PC-3 (cell line): Measurements from ENCODE around the gene COL25A1. TPM values are rescaled to one million over a fixed set of nuclear protein-coding genes. Genes with fewer than 3 reads are reported as not detected.

Experiments
- ATAC-seq: fragments of 200-7000 bp; cut with Tn5 transposase; 2 replicates; pipeline ENCODE4 v1.9.1; 2020; ENCODE audit warnings: mild to moderate bottlenecking, moderate library complexity
- BruUV-seq: library from RNA; stranded (reverse); fragments of 400-500 nt; replicated peaks from 2 replicates; lab custom pipeline; 2021; lab: Mats Ljungman, UMichigan
- CTCF ChIA-PET: fragments of 300-600 bp; sonication (Branson Sonifier 250); formaldehyde crosslinking; loops from one replicate; lab custom pipeline; 2022; ENCODE audit warnings: antibody characterized with exemption; lab: Charles Lee
- POLR2A ChIA-PET: fragments of 300-600 bp; sonication (Branson Sonifier 250); formaldehyde crosslinking; loops from one replicate; lab custom pipeline; 2022; ENCODE audit warnings: antibody characterized with exemption; ENCODE audit not compliant: unreplicated experiment; lab: Charles Lee
- DNase-seq: peaks from one replicate; pipeline ENCODE4 v3.0.0-alpha.2; 2015
- H2AFZ ChIP-seq: fragments of 300-600 bp; sonication (generic); 2 replicates; pipeline ENCODE4 v1.6.0; 2016; ENCODE audit warnings: antibody characterized with exemption, low read length
- H3F3A ChIP-seq: fragments of 300-600 bp; sonication (generic); one replicate; pipeline ENCODE4 v1.6.0; 2017; ENCODE audit warnings: antibody characterized with exemption, low read length, control low read depth, mild to moderate bottlenecking; ENCODE audit not compliant: unreplicated experiment
- H3K27ac ChIP-seq: fragments of 300-600 bp; sonication (generic); 2 replicates; pipeline ENCODE4 v1.5.1; 2016; ENCODE audit warnings: mild to moderate bottlenecking, low read length
- H3K27me3 ChIP-seq: fragments of 300-600 bp; sonication (generic); 2 replicates; pipeline ENCODE4 v1.6.1; 2016; ENCODE audit warnings: low read length, mixed read lengths
- H3K36me3 ChIP-seq: fragments of 300-600 bp; sonication (generic); 2 replicates; pipeline ENCODE4 v1.6.1; 2016; ENCODE audit warnings: low read depth, mixed run types, low read length, mixed read lengths
- H3K4me1 ChIP-seq: fragments of 300-600 bp; sonication (generic); 2 replicates; pipeline ENCODE4 v1.5.1; 2016; ENCODE audit warnings: low read length; ENCODE audit not compliant: insufficient read depth
- H3K4me2 ChIP-seq: fragments of 300-600 bp; sonication (generic); 2 replicates; pipeline ENCODE4 v1.6.0; 2016; ENCODE audit warnings: low read length
- H3K4me3 ChIP-seq: fragments of 300-600 bp; sonication (generic); 2 replicates; pipeline ENCODE4 v1.5.1; 2016; ENCODE audit warnings: mild to moderate bottlenecking, low read length, mixed read lengths
- H3K79me2 ChIP-seq: fragments of 300-600 bp; sonication (generic); 2 replicates; pipeline ENCODE4 v1.6.1; 2017; ENCODE audit warnings: low read length, mixed read lengths
- H3K9ac ChIP-seq: fragments of 300-600 bp; sonication (generic); 2 replicates; pipeline ENCODE4 v1.6.0; 2016; ENCODE audit warnings: mild to moderate bottlenecking, low read length
- H3K9me2 ChIP-seq: fragments of 300-600 bp; sonication (generic); replicated peaks from 2 replicates; pipeline ENCODE4 v1.6.1; 2016; ENCODE audit warnings: mixed run types, low read length, mixed read lengths
- H3K9me3 ChIP-seq: fragments of 300-600 bp; sonication (generic); 2 replicates; pipeline ENCODE4 v1.6.1; 2016; ENCODE audit warnings: low read length, mixed read lengths
- H4K20me1 ChIP-seq: fragments of 300-600 bp; sonication (generic); 2 replicates; pipeline ENCODE4 v1.6.1; 2016; ENCODE audit warnings: low read length, mixed read lengths
- EZH2 ChIP-seq: fragments of 300-600 bp; sonication (generic); IDR thresholded peaks from one replicate; pipeline ENCODE4 v1.6.1; 2017; ENCODE audit warnings: antibody characterized with exemption, mild to moderate bottlenecking, low read length; ENCODE audit not compliant: unreplicated experiment
- EZH2phosphoT487 ChIP-seq: fragments of 300-600 bp; sonication (generic); IDR thresholded peaks from 2 replicates; pipeline ENCODE4 v1.6.1; 2018; ENCODE audit warnings: mild to moderate bottlenecking, antibody characterized with exemption, low read length, borderline replicate concordance
- intact Hi-C: fragments of 100-400 bp; cut with micrococcal nuclease; formaldehyde crosslinking; loops from 2 replicates; pipeline ENCODE4 v1.9.0; 2023
- total RNA-seq: library from RNA; depleted of rRNA; stranded (reverse); fragments of >200 nt; gene quantifications from 2 replicates; pipeline ENCODE4 v1.2.3, GENCODE V29; 2014
- TF ChIP-seq, protein P1 (sequence below): fragments of 300-600 bp; sonication (generic); conservative IDR thresholded peaks from 2 replicates; pipeline ENCODE4 v1.5.1; 2017; ENCODE audit warnings: antibody characterized with exemption, low read depth, mild to moderate bottlenecking, low read length

COL25A1 gene
- total RNA-seq, 1 experiment from 2014 or later, result not detected

DNA sequence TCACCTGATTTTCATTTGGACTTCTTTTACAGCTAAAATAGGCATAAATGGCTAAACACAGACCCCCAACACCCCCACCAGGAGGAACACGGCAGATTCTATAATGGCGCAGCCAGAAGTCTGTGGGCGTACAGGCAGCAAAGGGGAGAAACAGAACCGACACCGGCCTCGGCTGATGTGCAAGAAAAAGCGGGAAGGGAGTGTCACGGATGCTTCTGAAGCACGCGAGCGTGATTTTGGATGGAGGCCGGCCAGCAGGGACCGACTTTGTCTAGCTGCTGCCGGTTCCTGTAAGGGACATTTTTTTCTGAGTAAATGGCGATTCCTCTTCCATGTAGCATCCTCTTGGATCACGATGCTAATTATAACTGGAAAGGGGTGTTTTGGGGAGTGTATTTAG is 514.7 kb downstream of the COL25A1 start:
- Histone ChIP-seq H3K79me2 (no peaks in the 10 kb centered on the region), H3F3A (no peaks in the 10 kb centered on the region), H3K27me3 (0 out of 2 replicates have a peak, but pooled peaks cover 7% of the 10 kb centered on the region), H3K9me3 (no peaks in the 10 kb centered on the region), H3K9me2 (no peaks in the 10 kb centered on the region), H3K4me1 (no peaks in the 10 kb centered on the region), H3K36me3 (no peaks in the 10 kb centered on the region), H3K4me2 (no peak overlapping the region), H4K20me1 (no peaks in the 10 kb centered on the region), H3K4me3 (no peak overlapping the region), H3K27ac (no peak overlapping the region), H3K9ac (no peak overlapping the region), H2AFZ (no peak overlapping the region)
- BruUV-seq, result no TSS peak
- intact Hi-C loops, result no loop called here
- no peak for DNase-seq
- ATAC-seq, result no peak
- TF ChIP-seq EZH2 (no peak), EZH2phosphoT487 (no peak)
- POLR2A ChIA-PET, result no interaction called here
- CTCF ChIA-PET, result no interaction called here

- H3K9ac ChIP-seq, result no peak overlapping the region
Measured at GRCh38 chr4:108787106-108787505, 515.4 kb downstream of the COL25A1 start.

GRCh38 chr4:108786351-108786750 is 516.1 kb downstream of the COL25A1 start:
- no peaks in the 10 kb centered on the region for H3K79me2 ChIP-seq
- no peak overlapping the region for H3K4me2 ChIP-seq
- POLR2A ChIA-PET, result no interaction called here
- H3K4me3 ChIP-seq, result no peak overlapping the region
- DNase-seq, result no peak
- BruUV-seq, result no TSS peak
- TF ChIP-seq EZH2phosphoT487 (no peak), EZH2 (no peak)
- TF ChIP-seq, protein P1, sequence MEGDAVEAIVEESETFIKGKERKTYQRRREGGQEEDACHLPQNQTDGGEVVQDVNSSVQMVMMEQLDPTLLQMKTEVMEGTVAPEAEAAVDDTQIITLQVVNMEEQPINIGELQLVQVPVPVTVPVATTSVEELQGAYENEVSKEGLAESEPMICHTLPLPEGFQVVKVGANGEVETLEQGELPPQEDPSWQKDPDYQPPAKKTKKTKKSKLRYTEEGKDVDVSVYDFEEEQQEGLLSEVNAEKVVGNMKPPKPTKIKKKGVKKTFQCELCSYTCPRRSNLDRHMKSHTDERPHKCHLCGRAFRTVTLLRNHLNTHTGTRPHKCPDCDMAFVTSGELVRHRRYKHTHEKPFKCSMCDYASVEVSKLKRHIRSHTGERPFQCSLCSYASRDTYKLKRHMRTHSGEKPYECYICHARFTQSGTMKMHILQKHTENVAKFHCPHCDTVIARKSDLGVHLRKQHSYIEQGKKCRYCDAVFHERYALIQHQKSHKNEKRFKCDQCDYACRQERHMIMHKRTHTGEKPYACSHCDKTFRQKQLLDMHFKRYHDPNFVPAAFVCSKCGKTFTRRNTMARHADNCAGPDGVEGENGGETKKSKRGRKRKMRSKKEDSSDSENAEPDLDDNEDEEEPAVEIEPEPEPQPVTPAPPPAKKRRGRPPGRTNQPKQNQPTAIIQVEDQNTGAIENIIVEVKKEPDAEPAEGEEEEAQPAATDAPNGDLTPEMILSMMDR, result no peak
- H3K36me3 ChIP-seq, result no peaks in the 10 kb centered on the region
- H3K9me2 ChIP-seq, result no peaks in the 10 kb centered on the region
- 0 out of 2 replicates have a peak, but pooled peaks cover 7% of the 10 kb centered on the region for H3K27me3 ChIP-seq
- H3K4me1 ChIP-seq, result no peaks in the 10 kb centered on the region
- no peaks in the 10 kb centered on the region for H3F3A ChIP-seq
- H2AFZ ChIP-seq, result no peak overlapping the region
- intact Hi-C loops, result no loop called here
- H4K20me1 ChIP-seq, result no peaks in the 10 kb centered on the region
- no peak overlapping the region for H3K27ac ChIP-seq
- H3K9me3 ChIP-seq, result no peaks in the 10 kb centered on the region
- no peak overlapping the region for H3K9ac ChIP-seq
- CTCF ChIA-PET, result no interaction called here
- ATAC-seq, result no peak

More at GRCh38 chr4:108787106-108787505, 515.4 kb downstream of the COL25A1 start:
- intact Hi-C loops, result no loop called here
- DNase-seq, result no peak
- no TSS peak for BruUV-seq
- Histone ChIP-seq H3K4me3 (no peak overlapping the region), H3K79me2 (no peaks in the 10 kb centered on the region), H3K4me1 (no peaks in the 10 kb centered on the region), H3K4me2 (no peak overlapping the region), H3K27me3 (0 out of 2 replicates have a peak, but pooled peaks cover 7% of the 10 kb centered on the region), H2AFZ (no peak overlapping the region), H3K27ac (no peak overlapping the region), H3F3A (no peaks in the 10 kb centered on the region), H3K9me3 (no peaks in the 10 kb centered on the region), H4K20me1 (no peaks in the 10 kb centered on the region), H3K36me3 (no peaks in the 10 kb centered on the region), H3K9me2 (no peaks in the 10 kb centered on the region)
- ChIA-PET CTCF (no interaction called here), POLR2A (no interaction called here)
- ATAC-seq, result no peak
- TF ChIP-seq EZH2phosphoT487 (no peak), EZH2 (no peak)
- TF ChIP-seq, protein P1, result no peak
